HUES48 (cell line): ENCODE data around the gene RPL4.

Source experiments
- H3K27ac ChIP-seq: one replicate; pipeline ENCODE4 v1.7.0; 2013; ENCODE audit warnings: low read depth, low read length, inconsistent platforms
- H3K27me3 ChIP-seq: 2 replicates; pipeline ENCODE4 v1.6.1; 2013; ENCODE audit warnings: mild to moderate bottlenecking, low read length; ENCODE audit not compliant: control insufficient read depth, insufficient read depth
- H3K36me3 ChIP-seq: 2 replicates; pipeline ENCODE4 v1.6.1; 2013; ENCODE audit warnings: low read length; ENCODE audit not compliant: control insufficient read depth, insufficient read depth
- H3K4me1 ChIP-seq: 2 replicates; pipeline ENCODE4 v1.6.1; 2013; ENCODE audit warnings: mild to moderate bottlenecking, low read length; ENCODE audit not compliant: control insufficient read depth, insufficient read depth
- H3K4me3 ChIP-seq: 2 replicates; pipeline ENCODE4 v1.5.1; 2013; ENCODE audit warnings: mild to moderate bottlenecking, low read depth, low read length
- H3K9ac ChIP-seq: 2 replicates; pipeline ENCODE4 v1.6.1; 2013; ENCODE audit warnings: mild to moderate bottlenecking, low read depth, low read length, moderate library complexity
- H3K9me3 ChIP-seq: 2 replicates; pipeline ENCODE4 v1.6.1; 2013; ENCODE audit warnings: low read length; ENCODE audit not compliant: control insufficient read depth, insufficient read depth

Gene RPL4

GRCh38 chr15:66454143-66454542 is 50.5 kb downstream of the RPL4 start:
- Histone ChIP-seq H3K9ac (no peak overlapping the region), H3K36me3 (0 out of 2 replicates have a peak, but pooled peaks cover 3% of the 10 kb centered on the region), H3K27me3 (no peaks in the 10 kb centered on the region), H3K4me3 (no peak overlapping the region), H3K9me3 (no peaks in the 10 kb centered on the region), H3K4me1 (peaks cover 11% of the 10 kb centered on the region; the same call in 1 of the 2 replicates), H3K27ac (no peak overlapping the region)

GRCh38 chr15:66452971-66453580 is 51.6 kb downstream of the RPL4 start:
- Histone ChIP-seq H3K4me3 (no peak overlapping the region), H3K9me3 (no peaks in the 10 kb centered on the region), H3K4me1 (peaks cover 8% of the 10 kb centered on the region; the same call in 1 of the 2 replicates), H3K27me3 (no peaks in the 10 kb centered on the region), H3K27ac (no peak overlapping the region), H3K9ac (no peak overlapping the region), H3K36me3 (0 out of 2 replicates have a peak, but pooled peaks cover 3% of the 10 kb centered on the region)

- 0 out of 2 replicates have a peak, but pooled peaks cover 3% of the 10 kb centered on the region for H3K36me3 ChIP-seq
- H3K9me3 ChIP-seq: no peaks in the 10 kb centered on the region
- no peaks in the 10 kb centered on the region for H3K27me3 ChIP-seq
- H3K4me1 ChIP-seq: 0 out of 2 replicates have a peak, but pooled peaks cover 3% of the 10 kb centered on the region
- no peak overlapping the region for H3K4me3 ChIP-seq
- no peak overlapping the region for H3K9ac ChIP-seq
- H3K27ac ChIP-seq: no peak overlapping the region
Measured at GRCh38 chr15:66452420-66452819, 52.2 kb downstream of the RPL4 start.
